GM12878 (cell line): ENCODE results near the gene PFN2. TPM values are rescaled to one million over a fixed set of nuclear protein-coding genes. Genes with fewer than 3 reads are reported as not detected.
A peak's percentile ranks its signal among the peaks of the same experiment; 100 is the strongest.

Source experiments
- ATAC-seq: fragments of 200-7000 bp; cut with Tn5 transposase; 3 replicates; pipeline ENCODE4 v1.9.1; 2020; ENCODE audit warnings: mild to moderate bottlenecking, moderate library complexity
- BruUV-seq: library from RNA; stranded (reverse); fragments of 400-500 nt; replicated peaks from 2 replicates; lab custom pipeline; 2021; lab: Mats Ljungman, UMichigan
- CTCF ChIA-PET: fragments of 300-600 bp; sonication (Branson Sonifier 250); formaldehyde crosslinking; extraction: SDS; loops from one replicate; lab custom pipeline; 2021; ENCODE audit warnings: inconsistent platforms; lab: Yijun Ruan, JAX
- POLR2A ChIA-PET: fragments of 350-600 bp; formaldehyde crosslinking; extraction: SDS; loops from one replicate; lab custom pipeline; 2021; ENCODE audit warnings: inconsistent platforms; lab: Charles Lee
- RAD21 ChIA-PET: fragments of 300-600 bp; sonication (Branson Sonifier 250); formaldehyde crosslinking; loops from one replicate; lab custom pipeline; 2023; ENCODE audit warnings: antibody characterized with exemption; ENCODE audit not compliant: unreplicated experiment; lab: Charles Lee
- SMC1A ChIA-PET: fragments of 300-600 bp; sonication (Branson Sonifier 250); formaldehyde crosslinking; loops from one replicate; lab custom pipeline; 2023; ENCODE audit not compliant: unreplicated experiment, uncharacterized antibody; lab: Charles Lee
- DNase-seq: peaks from one replicate; pipeline ENCODE4 v3.0.0-alpha.2; 2011; ENCODE audit warnings: low read depth, low spot score
- FAIRE-seq: peaks from 3 replicates; lab custom pipeline; 2011; peaks lifted over from hg19 to GRCh38; lab: Jason Lieb, UNC
- H2AFZ ChIP-seq: 2 replicates; pipeline ENCODE4 v1.6.0; 2011; ENCODE audit warnings: low read depth, low read length, control low read depth; ENCODE audit not compliant: control insufficient read depth
- H3K27ac ChIP-seq: 2 replicates; pipeline ENCODE4 v1.5.1; 2011; ENCODE audit warnings: control low read depth; ENCODE audit not compliant: control insufficient read depth, insufficient read depth
- H3K27me3 ChIP-seq, 2 experiments: replicated peaks in 1 of 2; 2 replicates each; pipeline versions ENCODE4 v1.6.0 to v1.6.1; 2011; ENCODE audit warnings: low read length in 1 of 2; ENCODE audit not compliant: control insufficient read depth in 2 of 2, insufficient read depth in 2 of 2
- H3K36me3 ChIP-seq, 2 experiments: 2 replicates each; pipeline ENCODE4 v1.5.1; 2011; ENCODE audit warnings: low read length in 1 of 2; ENCODE audit not compliant: control insufficient read depth in 2 of 2, insufficient read depth in 2 of 2
- H3K4me1 ChIP-seq: 2 replicates; pipeline ENCODE4 v1.6.1; 2011; ENCODE audit warnings: mild to moderate bottlenecking, low read length, moderate library complexity, mixed read lengths; ENCODE audit not compliant: control insufficient read depth, insufficient read depth
- H3K4me2 ChIP-seq: 2 replicates; pipeline ENCODE4 v1.6.0; 2011; ENCODE audit warnings: control low read depth; ENCODE audit not compliant: control insufficient read depth, insufficient read depth
- H3K4me3 ChIP-seq: fragments of 200-600 bp; sonication (generic); 2 replicates; pipeline ENCODE4 v1.5.1; 2016
- H3K79me2 ChIP-seq: 2 replicates; pipeline ENCODE4 v1.6.0; 2011; ENCODE audit warnings: low read length; ENCODE audit not compliant: control insufficient read depth, insufficient read depth
- H3K9ac ChIP-seq: 2 replicates; pipeline ENCODE4 v1.8.0; 2011; ENCODE audit warnings: low read length, control low read depth, mixed read lengths; ENCODE audit not compliant: control insufficient read depth, insufficient read depth
- H3K9me3 ChIP-seq: replicated peaks from 3 replicates; pipeline ENCODE4 v1.5.1; 2011; ENCODE audit warnings: mild to moderate bottlenecking, low read length; ENCODE audit not compliant: control insufficient read depth, insufficient read depth
- H4K20me1 ChIP-seq: 2 replicates; pipeline ENCODE4 v1.6.0; 2011; ENCODE audit not compliant: control insufficient read depth, insufficient read depth
- POLR2AphosphoS5 ChIP-seq: IDR thresholded peaks from 2 replicates; pipeline ENCODE4 v1.6.1; 2011; ENCODE audit warnings: mild to moderate bottlenecking, low read length, inconsistent platforms
- RAD21 ChIP-seq: IDR thresholded peaks from 2 replicates; pipeline ENCODE4 v1.6.1; 2011; ENCODE audit warnings: mild to moderate bottlenecking, low read depth, low read length, moderate library complexity; ENCODE audit not compliant: insufficient read depth
- RELA ChIP-seq: fragments of 450-650 bp; IDR thresholded peaks from 2 replicates; pipeline ENCODE4 v1.8.0; 2014; ENCODE audit warnings: borderline replicate concordance; ENCODE audit not compliant: partially characterized antibody
- SIN3A ChIP-seq: IDR thresholded peaks from 2 replicates; pipeline ENCODE4 v1.6.1; 2012; ENCODE audit warnings: low read depth, low read length, improper control_type of control experiment
- SMC3 ChIP-seq: IDR thresholded peaks from 2 replicates; pipeline ENCODE4 v1.6.1; 2011; ENCODE audit warnings: low read length, improper control_type of control experiment, borderline replicate concordance
- in situ Hi-C: fragments of 300-500 bp; cut with MboI; formaldehyde crosslinking; loops from 9 replicates; pipeline ENCODE4 v1.14.3; 2018; ENCODE audit warnings: mixed read lengths
- intact Hi-C: fragments of 100-400 bp; cut with micrococcal nuclease; formaldehyde crosslinking; loops from one replicate; pipeline ENCODE4 v1.14.2; 2022; ENCODE audit not compliant: unreplicated experiment
- polyA plus RNA-seq, 11 experiments: library from polyadenylated mRNA; depleted of rRNA in 4 of 11; unstranded in 6 of 11; stranded (reverse) in 5 of 11; fragments of >200 nt; fragmentation: Nextera tagmentation in 4 of 11; fragmentation: Illumina TruSeq in 1 of 11; extraction: Ambion mirVana in 4 of 11; extraction: Trizol in 1 of 11; gene quantifications; 1 replicate in 1 of 11; 2 replicates in 10 of 11; pipeline versions ENCODE4 v1.2.1 to v1.2.3, GENCODE V29; 2011 to 2016; ENCODE audit warnings: inconsistent platforms in 2 of 11, missing spikeins in 2 of 11, low read depth in 1 of 11
- total RNA-seq, 4 experiments: library from RNA; depleted of rRNA in 3 of 4; stranded (reverse); fragments of >200 nt in 3 of 4; fragmentation: Illumina TruSeq in 1 of 4; extraction: Trizol in 1 of 4; gene quantifications; 2 replicates each; pipeline versions ENCODE4 v1.2.1 to v1.2.3, GENCODE V29; 2013 to 2021
- TF ChIP-seq, protein P1 (sequence below), 3 experiments: IDR thresholded peaks in 2 of 3; conservative IDR thresholded peaks in 1 of 3; 2 replicates each; pipeline ENCODE4 v1.5.1; 2011; ENCODE audit warnings: low read depth in 3 of 3, low read length in 3 of 3, mild to moderate bottlenecking in 3 of 3, control low read depth in 2 of 3, moderate library complexity in 2 of 3, inconsistent platforms in 1 of 3, mixed read lengths in 1 of 3; ENCODE audit not compliant: control insufficient read depth in 2 of 3, insufficient read depth in 1 of 3; ENCODE audit errors: extremely low read depth in 1 of 3

Gene PFN2
- total and polyA plus RNA-seq, 10 of the 15 experiments (the other 5 are each of a cell fraction or from before 2014, with no cell fraction given) = 3.1 to 78.9 (median 5.3) TPM

DNA sequence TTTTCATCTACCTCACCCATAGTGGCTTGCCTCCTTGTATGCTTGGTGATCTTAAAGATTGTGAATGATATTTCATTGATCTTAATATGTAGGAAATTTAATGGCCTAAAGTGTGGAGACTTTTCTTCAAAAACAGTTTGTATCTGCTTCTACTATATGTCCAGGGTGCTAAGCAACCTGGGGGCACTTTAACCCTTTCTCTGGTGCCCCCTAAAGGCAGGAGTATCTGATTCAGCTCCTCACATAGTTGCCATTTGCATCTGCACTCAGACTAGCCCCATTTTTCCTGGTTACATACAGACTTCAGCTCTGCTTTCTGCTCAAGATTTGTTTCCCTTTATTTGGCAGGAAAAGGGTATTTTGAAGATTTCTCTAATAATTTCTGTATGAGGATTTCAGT lies 5.2 kb upstream of the PFN2 start:
- ATAC-seq (peak; percentile 60), FAIRE-seq (no peak)
- no peak overlapping the region for H3K4me2 ChIP-seq
- POLR2A ChIA-PET = no interaction called here
- H3K4me3 ChIP-seq = no peak overlapping the region
- H3K27ac ChIP-seq = no peak overlapping the region
- no peak overlapping the region for H2AFZ ChIP-seq
- SMC1A ChIA-PET = interaction anchor here (0.9 to 1.0 kb wide), 2 partner anchors 9 to 37 kb away, joined by 3 to 4 read pairs; no protein-coding TSS in a partner anchor
- no peaks in the 10 kb centered on the region for H3K9me3 ChIP-seq
- intact Hi-C loops = no loop called here
- H3K27me3 ChIP-seq = 0 out of 4 replicates have a peak, but pooled peaks cover 0 to 4% of the 10 kb centered on the region in 2 experiments
- TF ChIP-seq POLR2AphosphoS5 = no peak
- TF ChIP-seq RELA = no peak
- TF ChIP-seq, protein P1, sequence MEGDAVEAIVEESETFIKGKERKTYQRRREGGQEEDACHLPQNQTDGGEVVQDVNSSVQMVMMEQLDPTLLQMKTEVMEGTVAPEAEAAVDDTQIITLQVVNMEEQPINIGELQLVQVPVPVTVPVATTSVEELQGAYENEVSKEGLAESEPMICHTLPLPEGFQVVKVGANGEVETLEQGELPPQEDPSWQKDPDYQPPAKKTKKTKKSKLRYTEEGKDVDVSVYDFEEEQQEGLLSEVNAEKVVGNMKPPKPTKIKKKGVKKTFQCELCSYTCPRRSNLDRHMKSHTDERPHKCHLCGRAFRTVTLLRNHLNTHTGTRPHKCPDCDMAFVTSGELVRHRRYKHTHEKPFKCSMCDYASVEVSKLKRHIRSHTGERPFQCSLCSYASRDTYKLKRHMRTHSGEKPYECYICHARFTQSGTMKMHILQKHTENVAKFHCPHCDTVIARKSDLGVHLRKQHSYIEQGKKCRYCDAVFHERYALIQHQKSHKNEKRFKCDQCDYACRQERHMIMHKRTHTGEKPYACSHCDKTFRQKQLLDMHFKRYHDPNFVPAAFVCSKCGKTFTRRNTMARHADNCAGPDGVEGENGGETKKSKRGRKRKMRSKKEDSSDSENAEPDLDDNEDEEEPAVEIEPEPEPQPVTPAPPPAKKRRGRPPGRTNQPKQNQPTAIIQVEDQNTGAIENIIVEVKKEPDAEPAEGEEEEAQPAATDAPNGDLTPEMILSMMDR (IDR thresholded peaks at IDR 0.05 in 2 of 3, conservative IDR thresholded peaks at IDR 0.05 in 1 of 3; ENCODE audit: control insufficient read depth in 2 of 3, extremely low read depth in 1 of 3, insufficient read depth in 1 of 3, low read depth in 3 of 3, low read length in 3 of 3) = peak; percentile 14 to 39 (median 30); a peak in 4 of 6 replicates
- peak; percentile 18; the same call in 1 of the 2 replicates for TF ChIP-seq SMC3
- 0 out of 2 replicates have a peak, but pooled peaks have one; percentile 21 for TF ChIP-seq RAD21
- no peak for TF ChIP-seq SIN3A
- TF ChIP-seq, all 136 proteins: peak for 3
- in situ Hi-C loops = no loop called here
- Histone ChIP-seq H3K9ac (no peak overlapping the region), H3K4me1 (no peaks in the 10 kb centered on the region), H3K36me3 (no peaks in the 10 kb centered on the region), H4K20me1 (no peaks in the 10 kb centered on the region), H3K79me2 (no peaks in the 10 kb centered on the region)
- CTCF ChIA-PET = interaction anchor here (1.0 to 3.4 kb wide), 8 partner anchors 9 to 207 kb away, joined by 3 to 22 read pairs (median 6); no protein-coding TSS in a partner anchor
- no peak for DNase-seq
- BruUV-seq = no TSS peak
- RAD21 ChIA-PET = interaction anchor here (0.8 kb wide), 1 partner anchor 9 kb away, joined by 3 read pairs; no protein-coding TSS in a partner anchor
